NCI-H1930 (cell line): ENCODE data around the gene FTSJ3.
A peak's percentile ranks its signal among the peaks of the same experiment; 100 is the strongest.

Source experiments
- DNase-seq, 2 experiments: peaks; one replicate each; lab custom pipeline; 2025; lab: John Stamatoyannopoulos, UW

The FTSJ3 gene

DNA sequence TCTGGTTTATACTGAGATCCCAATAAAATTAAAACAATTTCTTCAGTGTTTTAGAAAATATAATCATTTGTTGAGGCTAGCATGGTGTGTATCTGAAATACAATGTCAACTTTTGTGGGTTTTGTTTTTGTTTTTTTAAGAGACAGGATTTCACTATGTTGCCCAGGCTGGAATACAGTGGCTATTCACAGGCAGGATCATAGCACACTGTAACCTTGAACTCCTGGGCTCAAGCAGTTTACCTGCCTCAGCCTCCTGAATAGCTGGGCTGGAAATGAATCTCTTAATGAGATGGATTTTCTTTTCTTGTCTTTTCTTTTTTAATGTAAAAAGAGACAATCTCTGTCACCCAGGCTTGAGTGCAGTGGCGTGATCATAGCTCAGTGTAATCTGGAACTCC is 41.3 kb downstream of the FTSJ3 start:
- DNase-seq, result no peak

DNA sequence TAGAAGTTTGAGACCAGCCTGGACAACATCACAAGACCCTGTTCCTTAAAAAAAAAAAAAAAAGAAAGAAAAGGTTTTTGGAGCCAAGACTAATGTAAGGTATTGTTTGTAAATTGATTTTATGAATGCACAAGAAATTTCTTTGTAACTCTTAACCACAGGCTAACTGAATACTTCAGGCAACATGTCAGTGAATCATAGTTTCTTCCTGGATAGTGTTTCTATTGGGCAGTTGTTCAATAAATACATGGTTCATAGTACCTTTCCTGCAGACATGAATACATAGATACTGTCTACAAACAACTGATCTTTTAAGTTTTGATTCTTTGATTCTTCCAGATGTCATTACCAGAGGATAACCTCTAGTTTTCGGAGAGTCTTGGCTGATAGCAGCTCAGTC is 41.9 kb downstream of the FTSJ3 start:
- no peak for DNase-seq

GRCh38 chr17:63783522-63783921 is 43.9 kb downstream of the FTSJ3 start:
- DNase-seq, result no peak

DNA sequence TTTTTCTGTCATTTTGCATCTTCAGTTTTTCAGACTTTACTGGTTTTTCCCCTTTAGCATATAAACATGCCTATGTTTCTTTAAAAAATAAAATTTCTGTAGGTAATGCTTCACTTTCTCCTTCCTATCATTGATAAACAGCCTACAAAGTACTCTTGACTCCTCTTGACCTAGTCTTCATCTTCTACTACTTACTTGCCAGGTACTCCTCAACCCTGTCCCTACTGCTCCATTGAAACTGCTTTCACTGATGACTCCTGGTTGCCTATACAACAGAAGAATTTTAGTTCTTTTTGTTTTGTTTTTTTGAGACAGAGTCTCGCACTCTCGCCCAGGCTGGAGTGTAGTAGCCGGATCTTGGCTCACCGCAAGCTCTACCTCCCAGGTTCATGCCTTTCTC is 46.5 kb downstream of the FTSJ3 start:
- no peak for DNase-seq

DNA sequence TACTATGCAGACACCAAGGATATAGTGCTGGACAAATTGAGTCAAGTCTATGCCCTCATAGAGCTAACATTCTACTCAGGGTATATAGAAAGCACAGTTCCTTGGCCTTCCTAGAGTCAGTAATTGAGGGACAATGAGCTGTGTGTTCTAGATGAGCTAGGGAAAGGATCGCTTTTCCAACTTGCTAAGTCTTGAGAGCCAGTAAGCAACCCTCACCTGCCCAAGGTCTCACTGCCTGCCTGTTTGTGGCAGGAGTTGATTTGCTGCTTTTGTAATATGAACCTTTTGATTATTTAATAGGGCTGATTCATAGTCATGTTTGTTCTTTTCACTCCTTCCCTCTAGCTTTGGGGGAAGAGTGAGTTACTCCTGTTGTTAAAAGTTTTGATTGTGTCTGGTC is 47.0 kb downstream of the FTSJ3 start:
- no peak for DNase-seq

- DNase-seq, result no peak
Observed at GRCh38 chr17:63775420-63775819, 52.0 kb downstream of the FTSJ3 start.

- DNase-seq, result no peak
Observed at GRCh38 chr17:63774969-63775265, 52.5 kb downstream of the FTSJ3 start.

DNA sequence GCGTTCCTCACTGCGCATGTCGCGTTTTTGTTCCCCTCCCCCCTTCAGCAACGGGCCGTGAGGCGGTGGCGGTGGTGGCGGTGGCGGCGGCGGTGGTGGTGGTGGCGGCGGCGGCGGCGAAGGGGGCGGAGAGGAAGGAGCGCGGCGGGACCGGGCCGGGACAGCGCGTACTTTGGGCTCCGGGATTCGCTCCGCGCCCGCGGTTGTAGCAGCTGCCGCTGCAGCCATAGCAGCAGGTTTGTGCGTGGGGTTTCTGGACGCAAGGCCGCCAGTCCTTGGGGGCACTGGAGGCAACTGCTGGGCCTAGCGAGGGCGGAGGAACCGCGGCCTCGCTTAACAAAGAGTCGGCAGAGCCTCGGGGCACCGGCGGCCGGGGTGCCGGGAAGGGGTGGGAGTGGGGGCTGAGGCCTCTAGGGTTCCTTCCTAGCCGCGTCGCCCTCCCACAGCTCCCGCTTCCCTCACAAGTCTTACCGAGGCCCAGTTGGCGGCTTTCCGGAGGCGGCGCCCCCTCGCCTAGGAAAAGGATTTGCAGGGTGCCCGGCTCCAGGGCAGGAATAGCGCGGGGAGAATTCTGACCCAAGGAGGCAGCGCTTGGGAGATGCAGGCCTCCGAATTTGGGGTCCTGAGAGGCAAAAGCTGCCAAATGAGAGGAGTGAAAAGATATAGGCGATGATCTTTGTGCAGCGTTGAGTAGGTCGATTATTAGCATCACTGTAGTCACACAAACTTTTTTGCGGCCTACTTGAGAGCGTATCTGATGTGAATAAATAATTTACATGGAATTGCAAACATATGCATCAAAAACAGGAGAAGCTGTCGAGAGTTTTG is 53.1 kb downstream of the FTSJ3 start, which contains the start of gene DDX42:
TSS of gene DDX42 (plus strand) at position 30 of the 828 bp plus-strand sequence. CDS start 12,880 bp downstream, outside the sequence.
- peak; percentile 39 to 42 for DNase-seq

GRCh38 chr17:63773272-63774140 is 54.0 kb downstream of the FTSJ3 start, which contains the start of gene CCDC47:
CCDC47 (minus strand) TSS chr17:63773597; CDS start chr17:63766175, 7,422 bp downstream.
- DNase-seq, result peak; percentile 99 to 100

DNA sequence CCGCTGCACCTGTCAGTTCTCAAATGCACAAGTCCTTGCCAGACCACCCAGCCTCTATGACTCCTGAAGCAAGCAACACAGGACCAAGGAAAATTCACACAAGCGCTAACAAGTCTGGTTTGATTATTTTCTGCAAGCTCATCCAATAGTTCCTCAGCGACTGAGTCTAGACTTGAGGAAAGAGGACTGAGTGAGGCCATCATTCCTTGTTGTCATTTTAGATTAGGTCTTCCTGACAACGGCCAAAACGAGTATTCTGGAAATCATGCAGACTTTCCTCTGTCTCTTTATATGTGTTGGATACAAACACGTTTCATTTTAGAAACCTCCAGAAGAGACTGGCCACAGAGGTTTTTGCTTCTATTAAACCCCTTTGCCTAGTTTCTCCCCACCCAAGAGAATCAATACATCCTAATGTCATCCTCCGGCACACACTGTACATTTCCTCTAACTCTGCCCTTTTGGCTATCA is 54.6 kb downstream of the FTSJ3 start:
- no peak for DNase-seq
